T-cell (primary cell): ENCODE measurements around the gene TTC39C. TPM values are rescaled to one million over a fixed set of nuclear protein-coding genes. Genes with fewer than 3 reads are reported as not detected.
A peak's percentile ranks its signal among the peaks of the same experiment; 100 is the strongest.

Experiments used
- ATAC-seq, 4 experiments: fragments of 200-7000 bp in 3 of 4; fragments of 150-1000 bp in 1 of 4; cut with Tn5 transposase; replicated peaks in 1 of 4; 1 replicate in 3 of 4; 2 replicates in 1 of 4; pipeline ENCODE4 v1.10.0; 2021; ENCODE audit warnings: moderate library complexity in 3 of 4, mild to moderate bottlenecking in 2 of 4, moderate number of reproducible peaks in 1 of 4
- CTCF ChIA-PET, 2 donors: fragments of 300-600 bp; sonication (Branson Sonifier 250); formaldehyde crosslinking; loops; one replicate each; lab custom pipeline; 2022; ENCODE audit warnings: antibody characterized with exemption in 2 of 2; lab: Charles Lee
- POLR2A ChIA-PET, 2 donors: fragments of 300-600 bp; sonication (Branson Sonifier 250); formaldehyde crosslinking; loops; one replicate each; lab custom pipeline; 2022; ENCODE audit warnings: antibody characterized with exemption in 2 of 2; lab: Charles Lee
- DNase-seq, 35 experiments: peaks; one replicate each; pipeline versions ENCODE4 v3.0.0 to v3.0.0-alpha.2; 2013 to 2023
- H3K27ac ChIP-seq: one replicate; pipeline ENCODE4 v1.5.1; 2013; ENCODE audit warnings: low read length
- H3K27me3 ChIP-seq, 2 experiments: replicated peaks in 1 of 2; 1 replicate in 1 of 2; 2 replicates in 1 of 2; pipeline versions ENCODE4 v1.6.1 to v1.7.0; 2013; ENCODE audit warnings: low read length in 1 of 2, mixed read lengths in 1 of 2; ENCODE audit not compliant: control insufficient read depth in 2 of 2, insufficient read depth in 2 of 2; ENCODE audit errors: extremely low read depth in 1 of 2
- H3K36me3 ChIP-seq, 2 donors: 1 replicate in 1 of 2; 2 replicates in 1 of 2; pipeline versions ENCODE4 v1.6.1 to v1.7.0; 2013; ENCODE audit warnings: low read length in 1 of 2; ENCODE audit not compliant: control insufficient read depth in 2 of 2, insufficient read depth in 1 of 2; ENCODE audit errors: extremely low read depth in 1 of 2
- H3K4me1 ChIP-seq, 2 experiments: 1 replicate in 1 of 2; 2 replicates in 1 of 2; pipeline versions ENCODE4 v1.6.1 to v1.7.0; 2013; ENCODE audit warnings: low read length in 2 of 2, mixed read lengths in 1 of 2; ENCODE audit not compliant: insufficient read depth in 2 of 2, control insufficient read depth in 1 of 2; ENCODE audit errors: extremely low read depth in 1 of 2
- H3K4me3 ChIP-seq, 2 donors: 1 replicate in 1 of 2; 2 replicates in 1 of 2; pipeline versions ENCODE4 v1.5.1 to v1.7.0; 2013; ENCODE audit warnings: mild to moderate bottlenecking in 2 of 2, low read length in 1 of 2, moderate library complexity in 1 of 2; ENCODE audit not compliant: control insufficient read depth in 1 of 2; ENCODE audit errors: extremely low read depth in 1 of 2
- H3K9me3 ChIP-seq: 2 replicates; pipeline ENCODE4 v1.7.0; 2013
- H3K27ac Mint-ChIP-seq, 2 donors: one replicate each; pipeline ENCODE4 v1.8.0; 2020 to 2021; ENCODE audit warnings: mild to moderate bottlenecking in 2 of 2, mixed read lengths in 2 of 2
- H3K27me3 Mint-ChIP-seq, 2 donors: one replicate each; pipeline ENCODE4 v1.8.0; 2021 to 2022; ENCODE audit warnings: mixed read lengths in 2 of 2
- H3K36me3 Mint-ChIP-seq: one replicate; pipeline ENCODE4 v1.8.0; 2021; ENCODE audit warnings: mixed read lengths
- H3K4me1 Mint-ChIP-seq, 3 donors: one replicate each; pipeline ENCODE4 v1.8.0; 2020 to 2022; ENCODE audit warnings: mixed read lengths in 3 of 3, mild to moderate bottlenecking in 1 of 3
- H3K4me3 Mint-ChIP-seq, 3 donors: one replicate each; pipeline ENCODE4 v1.8.0; 2020 to 2022; ENCODE audit warnings: mild to moderate bottlenecking in 3 of 3, mixed read lengths in 3 of 3, moderate library complexity in 3 of 3
- H3K9me3 Mint-ChIP-seq, 3 donors: one replicate each; pipeline ENCODE4 v1.8.0; 2020 to 2022; ENCODE audit warnings: mixed read lengths in 3 of 3
- WGBS: methylation state at CpG from one replicate; pipeline ENCODE4 v1.1.5; 2013; ENCODE audit warnings: missing lambda C conversion rate; ENCODE audit not compliant: insufficient coverage; 5-methylcytosine and 5-hydroxymethylcytosine counted together
- total RNA-seq, 35 experiments: library from RNA in 6 of 35; stranded (reverse) in 6 of 35; fragments of 120-200 nt in 1 of 35; gene quantifications; one replicate each; pipeline versions ENCODE4 v1.2.1 to v1.2.4 and lab custom pipeline; 2013 to 2026

TTC39C gene
- total RNA-seq, 5 donors from 2014 or later (not counting 1 experiment from before 2014, with no cell fraction given): 123 to 151 (median 136) TPM

- Histone ChIP-seq H3K27ac (peak overlapping the region; percentile 85), H3K27me3 (no peaks in the 10 kb centered on the region), H3K4me1 (peaks cover 66 to 68% of the 10 kb centered on the region in 2 experiments), H3K36me3 (no peaks in the 10 kb centered on the region), H3K9me3 (no peaks in the 10 kb centered on the region), H3K4me3 (peak overlapping the region; percentile 7 to 47)
- peaks cover 65 to 77% (median 68%) of the 10 kb centered on the region in 3 donors for H3K4me1 Mint-ChIP-seq
- H3K4me3 Mint-ChIP-seq: peak overlapping the region; percentile 65 to 79 (median 68)
- H3K27ac Mint-ChIP-seq: peak overlapping the region; percentile 97 to 99
- ChIA-PET CTCF (interaction anchor here in 1 of 2 donors (0.6 kb wide), 1 partner anchor 602 kb away, joined by 14 read pairs; no protein-coding TSS in a partner anchor), POLR2A (interaction anchor here in 1 of 2 donors (0.9 kb wide), 1 partner anchor 84 kb away, joined by 3 read pairs; no protein-coding TSS in a partner anchor)
- peak; percentile 10 to 46 (median 19) for ATAC-seq
- DNase-seq: peak in 6 of 35 experiments; percentile 21 to 73 (median 34)
- 0% methylated on average over 3 of the region's 5 CpGs for WGBS
- no peaks in the 10 kb centered on the region for H3K9me3 Mint-ChIP-seq
- no peaks in the 10 kb centered on the region for H3K27me3 Mint-ChIP-seq
- H3K36me3 Mint-ChIP-seq: peaks cover 6% of the 10 kb centered on the region
These were observed 3.2 kb upstream of the TTC39C start for GRCh38 chr18:24011123-24011917.

- Mint-ChIP-seq H3K4me1 (peaks cover 76 to 81% (median 78%) of the 10 kb centered on the region in 3 donors), H3K4me3 (peak overlapping the region; percentile 65 to 79 (median 68)), H3K27me3 (no peaks in the 10 kb centered on the region), H3K27ac (peak overlapping the region; percentile 97 to 99), H3K9me3 (no peaks in the 10 kb centered on the region), H3K36me3 (peaks cover 17% of the 10 kb centered on the region)
- Histone ChIP-seq H3K27ac (peak overlapping the region; percentile 85), H3K4me3 (no peak overlapping the region), H3K27me3 (no peaks in the 10 kb centered on the region), H3K36me3 (peaks cover 0 to 4% of the 10 kb centered on the region in 2 donors), H3K9me3 (no peaks in the 10 kb centered on the region), H3K4me1 (peaks cover 66 to 75% of the 10 kb centered on the region in 2 experiments)
- ChIA-PET CTCF (interaction anchor here in 1 of 2 donors (0.7 kb wide), 2 partner anchors 8 to 187 kb away, joined by 3 to 4 read pairs; no protein-coding TSS in a partner anchor), POLR2A (no interaction called here)
- DNase-seq (no peak), ATAC-seq (no peak)
- whole genome bisulfite sequencing: no CpG with 5 or more reads among the region's 2 CpGs
These were observed 1.5 kb upstream of the TTC39C start for GRCh38 chr18:24013051-24013450.

GRCh38 chr18:24014986-24015638, 558 bp downstream of the TTC39C start:
- Histone ChIP-seq H3K36me3 (peaks cover 0 to 10% of the 10 kb centered on the region in 2 donors), H3K4me1 (peaks cover 66 to 75% of the 10 kb centered on the region in 2 experiments), H3K4me3 (peak overlapping the region; percentile 89 to 92), H3K27me3 (no peaks in the 10 kb centered on the region), H3K9me3 (no peaks in the 10 kb centered on the region), H3K27ac (peak overlapping the region; percentile 74)
- peaks cover 76 to 81% (median 78%) of the 10 kb centered on the region in 3 donors for H3K4me1 Mint-ChIP-seq
- H3K27me3 Mint-ChIP-seq: no peaks in the 10 kb centered on the region
- peaks cover 23% of the 10 kb centered on the region for H3K36me3 Mint-ChIP-seq
- DNase-seq: peak in 27 of 35 experiments; percentile 20 to 66 (median 41)
- H3K27ac Mint-ChIP-seq: peak overlapping the region; percentile 93 to 98
- peak; percentile 9 to 24 (median 15) for ATAC-seq
- H3K9me3 Mint-ChIP-seq: no peaks in the 10 kb centered on the region
- peak overlapping the region; percentile 94 to 99 (median 98) for H3K4me3 Mint-ChIP-seq
- CTCF ChIA-PET: interaction anchor here in 1 of 2 donors (0.8 kb wide), 1 partner anchor 498 kb away, joined by 4 read pairs; no protein-coding TSS in a partner anchor
- POLR2A ChIA-PET: interaction anchor here in 1 of 2 donors (1.1 kb wide), 1 partner anchor 22 kb away, joined by 3 read pairs; no protein-coding TSS in a partner anchor
- 0% methylated on average over 50 of the region's 50 CpGs for WGBS

- Mint-ChIP-seq H3K36me3 (peaks cover 28% of the 10 kb centered on the region), H3K4me1 (peaks cover 76 to 81% (median 78%) of the 10 kb centered on the region in 3 donors), H3K27ac (peak overlapping the region; percentile 93 to 98), H3K9me3 (no peaks in the 10 kb centered on the region), H3K4me3 (peak overlapping the region; percentile 94 to 99 (median 98)), H3K27me3 (no peaks in the 10 kb centered on the region)
- ChIA-PET CTCF (interaction anchor here in 1 of 2 donors (0.8 kb wide), 1 partner anchor 499 kb away, joined by 4 read pairs; no protein-coding TSS in a partner anchor), POLR2A (interaction anchor here in 1 of 2 donors (1.1 kb wide), 1 partner anchor 23 kb away, joined by 3 read pairs; no protein-coding TSS in a partner anchor)
- H3K9me3 ChIP-seq: no peaks in the 10 kb centered on the region
- peak overlapping the region; percentile 74 for H3K27ac ChIP-seq
- peak in 2 of 35 experiments; percentile 21 to 50 for DNase-seq
- peaks cover 65 to 75% of the 10 kb centered on the region in 2 experiments for H3K4me1 ChIP-seq
- 7% methylated on average over 5 of the region's 17 CpGs for WGBS
- H3K4me3 ChIP-seq: peak overlapping the region; percentile 89 to 92
- no peak for ATAC-seq
- no peaks in the 10 kb centered on the region for H3K27me3 ChIP-seq
- H3K36me3 ChIP-seq: peaks cover 0 to 16% of the 10 kb centered on the region in 2 donors
These were observed 1.4 kb downstream of the TTC39C start for GRCh38 chr18:24015639-24016631.

- H3K36me3 ChIP-seq: peaks cover 0 to 19% of the 10 kb centered on the region in 2 donors
- DNase-seq (no peak), ATAC-seq (no peak)
- POLR2A ChIA-PET: no interaction called here
- Mint-ChIP-seq H3K27ac (peak overlapping the region; percentile 93 to 98), H3K27me3 (no peaks in the 10 kb centered on the region), H3K36me3 (peaks cover 30% of the 10 kb centered on the region), H3K4me3 (peak overlapping the region; percentile 94 to 99 (median 98)), H3K4me1 (peaks cover 76 to 81% (median 80%) of the 10 kb centered on the region in 3 donors), H3K9me3 (no peaks in the 10 kb centered on the region)
- peak overlapping the region; percentile 7 to 92 for H3K4me3 ChIP-seq
- peak overlapping the region; percentile 74 for H3K27ac ChIP-seq
- H3K27me3 ChIP-seq: no peaks in the 10 kb centered on the region
- no CpG with 5 or more reads among the region's 2 CpGs for WGBS
- peaks cover 66 to 75% of the 10 kb centered on the region in 2 experiments for H3K4me1 ChIP-seq
- CTCF ChIA-PET: no interaction called here
- H3K9me3 ChIP-seq: no peaks in the 10 kb centered on the region
These were observed 2.1 kb downstream of the TTC39C start for GRCh38 chr18:24016643-24017042.
